Muscle layer of colon (tissue), 2 donors: ENCODE data around the gene MAN1B1.

Experiments used
- H3K27ac ChIP-seq: one replicate; pipeline ENCODE4 v1.7.0; 2013; ENCODE audit warnings: low read depth, mild to moderate bottlenecking, low read length, moderate library complexity
- H3K27me3 ChIP-seq, 2 donors: one replicate each; pipeline ENCODE4 v1.7.0; 2013; ENCODE audit warnings: low read length in 2 of 2, mild to moderate bottlenecking in 2 of 2; ENCODE audit not compliant: insufficient read depth in 2 of 2, control insufficient read depth in 1 of 2
- H3K36me3 ChIP-seq: one replicate; pipeline ENCODE4 v1.7.0; 2013; ENCODE audit warnings: mild to moderate bottlenecking, low read length; ENCODE audit not compliant: insufficient read depth
- H3K4me1 ChIP-seq: one replicate; pipeline ENCODE4 v1.7.0; 2013; ENCODE audit warnings: mild to moderate bottlenecking, low read length; ENCODE audit not compliant: insufficient read depth
- H3K4me3 ChIP-seq, 2 donors: one replicate each; pipeline ENCODE4 v1.7.0; 2013; ENCODE audit warnings: low read length in 2 of 2, low read depth in 1 of 2, mild to moderate bottlenecking in 1 of 2, moderate library complexity in 1 of 2
- H3K9ac ChIP-seq: one replicate; pipeline ENCODE4 v1.7.0; 2013; ENCODE audit warnings: low read length
- H3K9me3 ChIP-seq: one replicate; pipeline ENCODE4 v1.7.0; 2013; ENCODE audit warnings: mild to moderate bottlenecking, low read length
- donor health status: abdominal sarcoma.
- donor health status: Adenocarcinoma of cecum.

MAN1B1 gene

DNA sequence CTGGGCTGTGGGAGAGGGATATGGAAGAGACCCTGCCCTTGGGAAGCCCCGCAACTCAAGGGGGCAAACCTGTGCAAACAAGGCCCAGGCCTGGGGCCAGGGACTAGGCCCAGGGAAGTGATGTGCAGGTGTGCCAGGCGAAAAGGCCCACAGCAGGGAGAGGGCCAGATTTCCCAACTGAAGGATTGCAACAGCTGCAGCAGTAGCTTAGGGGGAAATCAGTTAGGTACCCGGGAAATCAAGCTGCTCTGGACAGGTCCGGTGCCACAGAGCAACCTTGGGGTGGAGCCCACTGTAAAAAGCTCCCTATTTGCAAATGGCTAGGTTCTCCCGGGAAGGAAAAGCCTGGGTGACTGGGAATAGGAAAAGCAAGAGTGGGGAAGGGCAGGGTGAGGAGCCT is 62.6 kb downstream of the MAN1B1 start:
- Histone ChIP-seq H3K4me1 (no peaks in the 10 kb centered on the region), H3K27me3 (peaks cover 0 to 41% of the 10 kb centered on the region in 2 donors), H3K9me3 (no peaks in the 10 kb centered on the region), H3K4me3 (no peak overlapping the region), H3K36me3 (no peaks in the 10 kb centered on the region), H3K9ac (no peak overlapping the region), H3K27ac (no peak overlapping the region)

DNA sequence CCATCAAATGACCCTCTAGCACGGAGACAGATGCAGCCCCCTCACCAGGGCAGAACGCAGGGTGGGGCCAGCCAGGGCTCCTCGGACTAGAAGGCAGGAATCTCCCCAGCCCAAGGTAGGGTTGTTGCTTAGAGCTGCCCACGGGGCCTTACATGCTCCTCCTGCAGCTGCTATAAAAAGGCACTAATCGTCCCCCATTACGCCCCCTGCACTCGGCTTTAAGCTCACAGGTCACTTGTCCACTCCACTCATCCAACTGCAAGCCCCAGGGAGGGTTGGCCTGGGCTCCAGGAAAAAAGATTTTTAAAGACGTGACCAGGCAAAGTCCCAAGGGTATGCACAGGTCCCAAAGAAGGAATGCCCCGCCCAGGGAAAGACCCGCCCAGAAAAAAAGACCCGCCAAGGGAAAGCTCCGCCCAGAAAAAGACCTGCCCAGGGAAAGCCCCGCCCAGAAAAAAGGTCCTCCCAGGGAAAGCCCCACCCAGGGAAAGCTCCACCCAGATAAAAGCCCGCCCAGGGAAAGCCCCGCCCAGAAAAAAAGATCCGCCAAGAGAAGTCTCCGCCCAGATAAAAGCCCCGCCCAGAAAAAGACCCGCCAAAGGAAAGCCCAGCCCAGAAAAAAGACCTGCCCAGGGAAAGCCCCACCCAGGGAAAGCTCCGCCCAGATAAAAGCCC is 63.3 kb downstream of the MAN1B1 start:
- Histone ChIP-seq H3K27me3 (peaks cover 0 to 41% of the 10 kb centered on the region in 2 donors), H3K36me3 (no peaks in the 10 kb centered on the region), H3K9me3 (no peaks in the 10 kb centered on the region), H3K9ac (no peak overlapping the region), H3K4me3 (no peak overlapping the region), H3K4me1 (no peaks in the 10 kb centered on the region), H3K27ac (no peak overlapping the region)

DNA sequence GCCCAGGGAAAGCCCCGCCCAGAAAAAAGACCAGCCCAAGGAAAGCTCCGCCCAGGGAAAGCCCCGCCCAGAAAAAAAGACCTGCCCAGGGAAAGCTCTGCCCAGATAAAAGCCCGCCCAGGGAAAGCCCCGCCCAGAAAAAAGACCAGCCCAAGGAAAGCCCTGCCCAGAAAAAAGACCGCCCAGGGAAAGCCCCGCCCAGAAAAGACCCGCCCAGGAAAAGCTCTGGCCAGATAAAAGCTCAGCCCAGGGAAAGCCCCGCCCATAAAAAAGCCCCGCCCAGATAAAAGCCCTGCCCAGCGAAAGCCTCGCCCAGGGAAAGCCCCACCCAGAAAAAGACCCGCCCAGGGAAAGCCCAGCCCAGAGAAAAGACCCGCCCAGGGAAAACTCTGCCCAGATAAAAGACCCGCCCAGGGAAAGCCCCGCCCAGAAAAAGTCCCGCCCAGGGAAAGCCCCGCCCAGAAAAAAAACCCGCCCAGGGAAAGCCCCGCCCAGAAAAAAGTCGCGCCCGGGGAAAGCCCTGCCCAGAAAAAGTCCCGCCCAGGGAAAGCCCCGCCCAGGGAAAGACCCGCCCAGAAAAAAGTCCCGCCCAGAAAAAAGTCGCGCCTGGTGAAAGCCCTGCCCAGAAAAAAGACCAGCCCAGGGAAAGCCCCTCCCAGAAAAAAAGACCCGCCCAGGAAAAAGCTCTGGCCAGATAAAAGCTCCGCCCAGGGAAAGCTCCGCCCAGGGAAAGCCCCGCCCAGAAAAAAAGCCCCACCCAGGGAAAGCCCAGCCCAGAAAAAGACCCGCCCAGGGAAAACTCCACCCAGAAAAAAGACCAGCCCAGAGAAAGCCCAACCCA is 64.1 kb downstream of the MAN1B1 start:
- peaks cover 0 to 47% of the 10 kb centered on the region in 2 donors for H3K27me3 ChIP-seq
- H3K4me1 ChIP-seq: no peaks in the 10 kb centered on the region
- no peak overlapping the region for H3K9ac ChIP-seq
- H3K36me3 ChIP-seq: no peaks in the 10 kb centered on the region
- H3K9me3 ChIP-seq: no peaks in the 10 kb centered on the region
- no peak overlapping the region for H3K4me3 ChIP-seq
- H3K27ac ChIP-seq: no peak overlapping the region

GRCh38 chr9:137152844-137153405 is 66.1 kb downstream of the MAN1B1 start:
- Histone ChIP-seq H3K27ac (no peak overlapping the region), H3K9me3 (no peaks in the 10 kb centered on the region), H3K36me3 (no peaks in the 10 kb centered on the region), H3K4me1 (no peaks in the 10 kb centered on the region), H3K9ac (no peak overlapping the region), H3K4me3 (no peak overlapping the region), H3K27me3 (peaks cover 10 to 50% of the 10 kb centered on the region in 2 donors)

DNA sequence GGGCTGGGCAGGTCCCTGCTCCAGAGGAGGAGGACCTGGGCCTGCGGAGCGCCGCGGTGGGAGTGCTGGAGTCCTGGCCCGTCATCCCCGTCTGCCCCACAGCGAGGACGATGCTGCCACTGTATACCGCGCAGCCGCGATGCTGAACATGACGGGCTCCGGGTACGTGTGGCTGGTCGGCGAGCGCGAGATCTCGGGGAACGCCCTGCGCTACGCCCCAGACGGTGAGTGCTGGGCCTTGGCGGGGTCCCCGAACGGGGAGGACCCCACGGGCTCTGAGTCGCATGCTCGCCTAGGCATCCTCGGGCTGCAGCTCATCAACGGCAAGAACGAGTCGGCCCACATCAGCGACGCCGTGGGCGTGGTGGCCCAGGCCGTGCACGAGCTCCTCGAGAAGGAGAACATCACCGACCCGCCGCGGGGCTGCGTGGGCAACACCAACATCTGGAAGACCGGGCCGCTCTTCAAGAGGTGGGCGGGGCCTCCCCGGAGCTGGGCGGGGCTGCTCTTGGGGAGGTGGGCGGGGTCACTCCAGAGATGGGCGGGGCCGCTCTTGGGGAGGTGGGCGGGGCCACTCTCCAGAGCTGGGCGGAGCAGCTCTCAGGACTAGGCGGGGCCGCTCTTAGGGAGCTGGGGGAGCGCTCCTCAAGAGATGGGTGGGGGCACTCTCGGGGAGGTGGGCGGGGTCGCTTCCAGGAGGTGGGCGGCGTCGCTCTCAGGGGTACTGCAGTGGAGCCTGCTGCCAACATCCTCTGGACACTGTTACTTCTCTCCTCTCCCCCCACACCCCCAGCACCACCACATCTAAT is 70.0 kb downstream of the MAN1B1 start:
- H3K4me1 ChIP-seq: no peaks in the 10 kb centered on the region
- no peaks in the 10 kb centered on the region for H3K9me3 ChIP-seq
- no peaks in the 10 kb centered on the region for H3K36me3 ChIP-seq
- H3K4me3 ChIP-seq: no peak overlapping the region
- no peak overlapping the region for H3K9ac ChIP-seq
- peaks cover 25 to 60% of the 10 kb centered on the region in 2 donors for H3K27me3 ChIP-seq
- H3K27ac ChIP-seq: no peak overlapping the region

DNA sequence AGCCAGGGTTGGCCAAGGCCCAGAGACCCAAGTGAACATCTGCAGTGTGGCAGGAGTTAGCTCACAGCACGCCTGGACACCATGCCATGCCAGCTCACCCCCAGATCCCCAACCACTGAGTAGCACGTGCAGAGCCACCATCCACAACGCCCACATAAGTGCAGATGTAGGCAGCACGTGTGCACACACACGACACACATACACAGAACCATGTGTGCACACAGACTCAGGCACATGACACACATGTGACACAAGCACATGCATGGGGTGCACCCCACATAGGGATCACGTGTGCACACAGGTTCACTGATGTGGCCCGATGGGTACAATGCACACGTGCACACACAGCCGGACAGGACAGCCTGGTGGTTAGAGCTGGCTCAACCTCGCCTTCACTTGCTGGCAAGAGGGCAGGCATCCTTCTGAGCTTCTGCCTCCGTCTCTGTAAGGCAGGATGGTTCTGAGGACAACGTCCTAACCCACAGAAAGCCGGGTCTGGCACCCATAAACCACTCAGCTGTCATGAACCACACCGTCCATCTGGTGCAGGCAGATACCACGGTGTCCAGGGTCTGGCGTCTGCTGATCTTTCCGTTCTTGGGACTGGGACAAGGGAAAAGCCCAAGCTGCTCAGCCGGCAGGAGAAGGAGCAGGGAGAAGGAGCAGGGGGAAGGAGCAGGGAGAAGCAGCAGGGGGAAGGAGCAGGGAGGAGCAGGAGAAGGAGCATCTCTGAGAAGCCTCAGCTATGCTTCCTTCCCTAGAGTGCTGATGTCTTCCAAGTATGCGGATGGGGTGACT is 71.0 kb downstream of the MAN1B1 start:
- Histone ChIP-seq H3K4me3 (no peak overlapping the region), H3K9me3 (no peaks in the 10 kb centered on the region), H3K36me3 (no peaks in the 10 kb centered on the region), H3K4me1 (no peaks in the 10 kb centered on the region), H3K9ac (no peak overlapping the region), H3K27me3 (peaks cover 25 to 71% of the 10 kb centered on the region in 2 donors), H3K27ac (no peak overlapping the region)

- Histone ChIP-seq H3K9me3 (no peaks in the 10 kb centered on the region), H3K9ac (no peak overlapping the region), H3K27ac (no peak overlapping the region), H3K27me3 (peaks cover 29 to 79% of the 10 kb centered on the region in 2 donors), H3K36me3 (no peaks in the 10 kb centered on the region), H3K4me1 (no peaks in the 10 kb centered on the region), H3K4me3 (no peak overlapping the region)
Measured at GRCh38 chr9:137158625-137159024, 71.8 kb downstream of the MAN1B1 start.
